Glutamatergic neuron (in vitro differentiated cells): ENCODE results near the gene NAA11. TPM values are rescaled to one million over a fixed set of nuclear protein-coding genes. Genes with fewer than 3 reads are reported as not detected.

ENCODE experiments used
- DNase-seq: peaks from one replicate; pipeline ENCODE4 v3.0.0; 2022
- H3K27ac Mint-ChIP-seq: one replicate; pipeline ENCODE4 v1.8.0; 2020; ENCODE audit warnings: mild to moderate bottlenecking, mixed read lengths, inconsistent platforms; ENCODE audit not compliant: unreplicated experiment
- H3K27me3 Mint-ChIP-seq: one replicate; pipeline ENCODE4 v1.8.0; 2020; ENCODE audit warnings: mild to moderate bottlenecking, moderate library complexity, mixed read lengths, inconsistent platforms; ENCODE audit not compliant: unreplicated experiment
- H3K36me3 Mint-ChIP-seq: one replicate; pipeline ENCODE4 v1.8.0; 2020; ENCODE audit warnings: mild to moderate bottlenecking, mixed read lengths, inconsistent platforms; ENCODE audit not compliant: unreplicated experiment
- H3K4me1 Mint-ChIP-seq: one replicate; pipeline ENCODE4 v1.8.0; 2020; ENCODE audit warnings: mild to moderate bottlenecking, low read depth, mixed read lengths, inconsistent platforms; ENCODE audit not compliant: unreplicated experiment
- H3K4me3 Mint-ChIP-seq: one replicate; pipeline ENCODE4 v1.8.0; 2020; ENCODE audit warnings: mild to moderate bottlenecking, mixed read lengths, inconsistent platforms; ENCODE audit not compliant: unreplicated experiment
- H3K9me3 Mint-ChIP-seq: one replicate; pipeline ENCODE4 v1.8.0; 2020; ENCODE audit warnings: mild to moderate bottlenecking, moderate library complexity, mixed read lengths, inconsistent platforms; ENCODE audit not compliant: unreplicated experiment
- CTCF ChIP-seq: fragments of 200-600 bp; sonication (generic); IDR thresholded peaks from one replicate; pipeline ENCODE4 v1.5.0; 2021; ENCODE audit not compliant: partially characterized antibody, unreplicated experiment
- total RNA-seq: library from RNA; stranded (reverse); fragmentation: NEBNext Ultra II Directional; extraction: Animal tissue kit (Norgen Biotek cat#: 25700); gene quantifications from one replicate; pipeline ENCODE4 v1.2.1, GENCODE V29; 2021; ENCODE audit not compliant: unreplicated experiment

Gene NAA11
- total RNA-seq, 1 donor from 2014 or later: not detected

DNA sequence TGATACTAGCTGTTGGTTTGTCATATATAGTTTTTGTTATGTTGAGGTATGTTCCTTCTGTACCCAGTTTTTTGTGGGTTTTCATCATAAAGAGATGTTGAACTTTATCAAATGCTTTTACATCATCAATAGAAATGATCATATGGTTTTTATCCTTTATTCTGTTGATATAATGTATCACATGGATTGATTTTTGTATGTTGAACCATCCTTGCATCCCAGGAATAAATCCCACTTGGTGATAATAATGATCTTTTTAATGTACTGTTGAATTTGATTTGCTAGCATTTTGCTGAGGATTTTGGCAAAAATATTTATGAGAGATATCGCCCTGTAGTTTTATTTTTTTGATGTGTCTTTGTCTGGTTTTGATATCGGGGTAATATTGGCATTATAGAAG, 22.5 kb upstream of the NAA11 start:
- H3K9me3 Mint-ChIP-seq: peaks cover 5% of the 10 kb centered on the region
- no peak for TF ChIP-seq CTCF
- H3K36me3 Mint-ChIP-seq: peaks cover 22% of the 10 kb centered on the region
- no peak overlapping the region for H3K27ac Mint-ChIP-seq
- H3K4me1 Mint-ChIP-seq: no peaks in the 10 kb centered on the region
- no peak overlapping the region for H3K4me3 Mint-ChIP-seq
- H3K27me3 Mint-ChIP-seq: no peaks in the 10 kb centered on the region
- DNase-seq: no peak

DNA sequence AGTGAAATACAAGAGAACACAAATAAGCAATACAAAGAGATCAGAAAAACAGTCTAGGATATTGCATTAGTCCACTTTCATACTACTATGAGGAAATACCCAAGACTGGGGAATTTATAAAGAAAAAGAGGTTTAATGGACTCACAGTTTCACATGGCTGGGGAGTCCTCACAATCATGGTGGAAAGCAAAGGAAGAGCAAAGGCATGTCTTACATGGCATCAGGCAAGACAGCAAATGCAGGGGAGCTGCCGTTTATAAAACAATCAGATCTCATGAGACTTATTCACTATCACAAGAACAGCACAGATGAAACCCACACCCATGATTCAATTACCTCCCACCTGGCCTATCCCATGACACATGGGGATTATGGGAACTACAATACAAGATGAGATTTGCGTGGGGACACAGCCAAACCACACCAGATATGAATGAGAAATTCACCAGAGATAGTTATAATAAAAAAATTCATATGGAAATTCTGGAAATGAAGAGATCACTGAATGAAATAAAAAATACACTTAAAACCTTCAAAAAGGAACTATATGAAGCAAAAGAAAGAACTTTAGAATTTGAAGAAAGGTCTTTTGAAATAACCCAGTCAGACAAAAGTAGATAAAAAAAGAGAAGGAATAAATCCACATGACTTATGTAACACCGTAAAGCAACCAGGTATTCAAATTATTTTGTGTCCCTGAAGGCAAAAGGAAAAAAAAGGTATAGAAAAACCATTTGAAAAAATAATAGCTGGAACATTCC, 16.2 kb upstream of the NAA11 start:
- no peak overlapping the region for H3K27ac Mint-ChIP-seq
- DNase-seq: no peak
- H3K9me3 Mint-ChIP-seq: peaks cover 8% of the 10 kb centered on the region
- H3K36me3 Mint-ChIP-seq: peaks cover 44% of the 10 kb centered on the region
- TF ChIP-seq CTCF: no peak
- no peak overlapping the region for H3K4me3 Mint-ChIP-seq
- peaks cover 6% of the 10 kb centered on the region for H3K27me3 Mint-ChIP-seq
- H3K4me1 Mint-ChIP-seq: peaks cover 3% of the 10 kb centered on the region

- Mint-ChIP-seq H3K9me3 (peaks cover 7% of the 10 kb centered on the region), H3K27ac (no peak overlapping the region), H3K4me1 (peaks cover 3% of the 10 kb centered on the region), H3K4me3 (no peak overlapping the region), H3K27me3 (peaks cover 6% of the 10 kb centered on the region), H3K36me3 (peaks cover 36% of the 10 kb centered on the region)
- no peak for DNase-seq
- no peak for TF ChIP-seq CTCF
These were observed 14.7 kb upstream of the NAA11 start for GRCh38 chr4:79340568-79340967.

DNA sequence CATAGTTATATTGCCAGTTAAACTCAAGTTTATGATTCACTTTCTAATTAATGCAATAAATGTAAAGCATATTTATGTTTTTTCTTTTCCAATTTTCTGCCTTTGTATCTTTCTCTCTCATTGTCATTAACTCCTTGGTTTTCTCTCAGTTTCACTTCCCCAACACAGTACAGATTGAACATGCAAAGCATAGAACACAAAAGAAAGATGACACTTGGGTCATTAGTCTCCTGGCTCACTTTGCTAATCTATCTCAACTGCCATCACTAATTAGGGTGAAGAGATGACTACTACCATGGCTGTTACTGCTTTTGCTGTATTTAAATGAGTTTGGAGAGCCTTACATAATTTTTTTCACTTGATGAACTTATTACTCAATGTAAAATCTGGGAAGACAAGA, 12.3 kb upstream of the NAA11 start:
- TF ChIP-seq CTCF: no peak
- DNase-seq: no peak
- Mint-ChIP-seq H3K9me3 (peaks cover 5% of the 10 kb centered on the region), H3K27me3 (peaks cover 6% of the 10 kb centered on the region), H3K4me1 (peaks cover 7% of the 10 kb centered on the region), H3K36me3 (peaks cover 26% of the 10 kb centered on the region), H3K4me3 (no peak overlapping the region), H3K27ac (no peak overlapping the region)

DNA sequence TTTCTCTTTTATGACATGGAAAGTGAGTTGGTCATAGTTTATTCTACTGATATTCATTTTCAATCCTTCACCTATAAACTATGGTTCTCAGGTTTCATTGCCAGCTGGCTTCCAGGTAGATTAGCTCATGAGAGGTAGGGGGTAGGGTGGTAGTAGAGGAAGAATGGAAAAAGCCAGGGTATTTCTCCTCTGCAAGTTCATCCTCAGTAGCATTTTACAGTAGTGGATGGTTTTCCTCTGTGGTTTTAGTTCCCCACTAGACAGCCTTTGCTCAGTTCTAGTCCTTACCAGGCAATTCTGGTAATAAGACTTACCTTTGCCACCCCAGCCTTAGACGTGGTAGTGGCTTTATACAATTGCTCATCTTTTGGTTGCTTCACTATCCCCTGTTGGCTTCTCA, 8.9 kb upstream of the NAA11 start:
- Mint-ChIP-seq H3K27ac (no peak overlapping the region), H3K4me1 (peaks cover 7% of the 10 kb centered on the region), H3K27me3 (no peaks in the 10 kb centered on the region), H3K4me3 (no peak overlapping the region), H3K9me3 (peaks cover 3% of the 10 kb centered on the region), H3K36me3 (no peaks in the 10 kb centered on the region)
- no peak for TF ChIP-seq CTCF
- DNase-seq: no peak
